GM06990 (cell line): Measurements from ENCODE around the gene STUM.

Experiments
- DNase-seq: peaks from one replicate; pipeline ENCODE4 v3.0.0-alpha.2; 2011; ENCODE audit not compliant: insufficient read length; ENCODE audit errors: extremely low read depth
- H3K27me3 ChIP-seq: replicated peaks from 2 replicates; pipeline ENCODE4 v1.6.0; 2011; ENCODE audit warnings: low read length; ENCODE audit not compliant: control insufficient read depth, insufficient read depth
- H3K36me3 ChIP-seq: 2 replicates; pipeline ENCODE4 v1.5.1; 2011; ENCODE audit warnings: low read length; ENCODE audit not compliant: control insufficient read depth, insufficient read depth
- H3K4me3 ChIP-seq: replicated peaks from 2 replicates; pipeline ENCODE4 v1.5.1; 2011; ENCODE audit warnings: low read depth, mild to moderate bottlenecking, control low read depth, low read length
- CTCF ChIP-seq: IDR thresholded peaks from 2 replicates; pipeline ENCODE4 v1.5.1; 2011; ENCODE audit warnings: low read length, control low read depth, mild to moderate bottlenecking, inconsistent platforms; ENCODE audit not compliant: insufficient read depth, poor library complexity, severe bottlenecking

The STUM gene

GRCh38 chr1:226627924-226628611 is 79.5 kb downstream of the STUM start:
- DNase-seq: no peak
- Histone ChIP-seq H3K27me3 (no peaks in the 10 kb centered on the region), H3K4me3 (no peak overlapping the region), H3K36me3 (peaks cover 2% of the 10 kb centered on the region; the same call in 1 of the 2 replicates)
- TF ChIP-seq CTCF: no peak

DNA sequence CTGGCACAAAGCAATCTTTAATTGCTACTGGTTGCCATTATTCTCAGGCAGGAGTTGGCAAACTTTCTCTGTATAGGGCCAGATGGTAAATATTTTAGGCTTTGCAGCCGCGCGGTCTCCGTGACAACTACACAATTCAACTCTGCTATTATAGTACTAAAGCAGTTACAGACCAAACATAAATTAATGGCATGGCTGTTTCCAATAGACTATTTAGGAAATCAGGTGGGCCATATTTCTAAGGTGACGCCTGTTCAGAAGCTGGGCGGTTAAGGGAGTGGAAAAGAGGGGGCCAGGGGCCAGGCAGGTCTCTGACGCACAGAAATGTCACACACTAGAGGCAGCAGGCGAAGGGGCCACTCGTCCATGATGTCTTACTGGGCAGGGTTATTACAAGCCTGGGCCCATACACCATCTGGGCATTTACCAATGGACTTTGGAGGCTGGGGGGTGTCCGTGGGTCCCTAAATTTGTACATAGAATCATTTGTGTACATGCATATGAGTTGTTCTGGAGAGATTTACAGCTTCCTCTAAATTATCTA is 80.1 kb downstream of the STUM start:
- DNase-seq: no peak
- H3K27me3 ChIP-seq: no peaks in the 10 kb centered on the region
- TF ChIP-seq CTCF: no peak

GRCh38 chr1:226629210-226629895 is 80.8 kb downstream of the STUM start:
- no peaks in the 10 kb centered on the region for H3K27me3 ChIP-seq
- H3K36me3 ChIP-seq: peaks cover 6% of the 10 kb centered on the region
- no peak overlapping the region for H3K4me3 ChIP-seq
- no peak for TF ChIP-seq CTCF
- DNase-seq: no peak

More for the DNA sequence above, 80.1 kb downstream of the STUM start:
- Histone ChIP-seq H3K36me3 (peaks cover 4% of the 10 kb centered on the region), H3K4me3 (no peak overlapping the region)

DNA sequence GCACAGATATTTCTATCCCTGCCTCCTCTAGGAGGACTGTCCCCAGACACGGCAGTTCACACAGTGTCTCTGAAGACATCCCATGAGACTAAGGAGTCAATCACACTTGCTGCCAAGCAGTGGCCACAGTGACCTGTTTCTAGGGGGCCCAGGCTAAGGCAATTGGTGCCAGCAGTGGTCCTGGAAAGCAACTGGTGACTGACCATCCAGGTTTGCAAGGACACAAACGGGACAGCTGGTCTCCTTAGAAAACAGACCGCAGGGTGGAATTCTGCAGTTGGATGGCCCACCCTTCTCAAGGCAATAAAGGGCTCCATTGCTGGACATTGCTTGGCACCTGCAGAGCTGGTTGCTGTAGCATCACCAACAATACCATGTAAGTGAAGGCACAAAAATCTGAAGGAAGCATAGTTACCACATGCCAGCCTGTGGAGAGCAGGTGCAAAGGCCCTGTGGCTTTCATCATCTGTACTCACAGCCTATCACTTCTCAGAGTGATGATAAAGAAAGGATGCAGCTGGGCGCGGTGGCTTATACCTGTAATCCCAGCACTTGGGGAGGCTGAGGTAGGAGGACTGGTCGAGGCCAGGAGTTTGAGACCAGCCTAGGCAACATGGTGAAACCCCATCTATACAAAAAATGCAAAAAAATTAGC is 81.5 kb downstream of the STUM start:
- peaks cover 9% of the 10 kb centered on the region for H3K36me3 ChIP-seq
- no peak overlapping the region for H3K4me3 ChIP-seq
- no peaks in the 10 kb centered on the region for H3K27me3 ChIP-seq
- TF ChIP-seq CTCF: no peak
- DNase-seq: no peak

DNA sequence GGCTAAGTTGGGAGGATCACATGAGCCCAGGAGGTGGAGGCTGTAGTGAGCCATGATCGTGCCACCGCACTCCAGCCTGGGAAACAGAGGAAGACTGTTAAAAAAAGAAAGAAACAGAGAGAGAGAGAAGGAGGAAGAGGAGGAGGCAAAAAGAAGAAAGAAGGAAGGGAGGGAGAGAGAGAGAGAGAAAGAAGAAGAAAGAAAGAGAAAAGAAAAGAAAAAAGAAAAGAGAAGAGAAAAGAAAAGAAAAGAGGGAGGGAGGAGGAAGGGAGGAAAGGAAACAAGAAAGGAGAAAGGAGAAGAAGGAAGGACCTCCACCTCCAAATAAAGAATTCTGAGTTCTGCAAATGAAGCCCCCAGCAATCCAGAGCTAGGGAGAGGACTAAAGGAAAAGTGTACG is 82.0 kb downstream of the STUM start:
- TF ChIP-seq CTCF: no peak
- H3K36me3 ChIP-seq: peaks cover 11% of the 10 kb centered on the region
- no peaks in the 10 kb centered on the region for H3K27me3 ChIP-seq

More for the DNA sequence above, 82.0 kb downstream of the STUM start:
- H3K4me3 ChIP-seq: no peak overlapping the region
- no peak for DNase-seq
